ENCODE data around the gene DIAPH2. TPM values are rescaled to one million over a fixed set of nuclear protein-coding genes. Genes with fewer than 3 reads are reported as not detected.

Gene DIAPH2
- total and polyA plus RNA-seq, 12 donors: 1.8 to 13.6 (median 10.1) TPM

DNA sequence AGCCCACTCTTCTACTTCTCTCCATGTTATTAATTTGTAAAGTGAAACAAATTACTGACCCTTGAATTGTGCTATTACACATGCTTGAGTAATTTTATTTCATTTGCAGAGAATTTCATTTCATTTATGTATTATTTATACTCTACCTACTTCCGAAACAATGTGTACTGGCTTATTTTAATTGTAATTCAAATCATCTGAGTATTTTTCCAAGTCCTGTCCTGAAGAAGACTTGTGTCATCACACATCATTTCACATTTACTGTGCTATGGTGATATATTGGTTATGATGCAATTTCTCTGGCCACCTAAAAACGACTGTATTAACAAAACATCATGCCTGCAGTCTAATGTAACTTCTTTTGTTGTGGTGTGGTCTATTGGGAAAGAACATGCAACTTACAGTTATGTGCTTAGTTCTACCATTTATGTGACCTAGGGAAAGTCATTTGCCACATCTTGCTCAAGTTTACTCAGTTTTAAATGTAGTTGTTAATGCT lies 583.6 kb downstream of the DIAPH2 start:
- TF ChIP-seq, protein P1, sequence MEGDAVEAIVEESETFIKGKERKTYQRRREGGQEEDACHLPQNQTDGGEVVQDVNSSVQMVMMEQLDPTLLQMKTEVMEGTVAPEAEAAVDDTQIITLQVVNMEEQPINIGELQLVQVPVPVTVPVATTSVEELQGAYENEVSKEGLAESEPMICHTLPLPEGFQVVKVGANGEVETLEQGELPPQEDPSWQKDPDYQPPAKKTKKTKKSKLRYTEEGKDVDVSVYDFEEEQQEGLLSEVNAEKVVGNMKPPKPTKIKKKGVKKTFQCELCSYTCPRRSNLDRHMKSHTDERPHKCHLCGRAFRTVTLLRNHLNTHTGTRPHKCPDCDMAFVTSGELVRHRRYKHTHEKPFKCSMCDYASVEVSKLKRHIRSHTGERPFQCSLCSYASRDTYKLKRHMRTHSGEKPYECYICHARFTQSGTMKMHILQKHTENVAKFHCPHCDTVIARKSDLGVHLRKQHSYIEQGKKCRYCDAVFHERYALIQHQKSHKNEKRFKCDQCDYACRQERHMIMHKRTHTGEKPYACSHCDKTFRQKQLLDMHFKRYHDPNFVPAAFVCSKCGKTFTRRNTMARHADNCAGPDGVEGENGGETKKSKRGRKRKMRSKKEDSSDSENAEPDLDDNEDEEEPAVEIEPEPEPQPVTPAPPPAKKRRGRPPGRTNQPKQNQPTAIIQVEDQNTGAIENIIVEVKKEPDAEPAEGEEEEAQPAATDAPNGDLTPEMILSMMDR (IDR thresholded peaks at IDR 0.05): no peak
- WGBS, 2 donors: 70 to 72% methylated on average over 2 of the region's 2 CpGs
- DNase-seq (no peak), ATAC-seq (no peak)
- Histone ChIP-seq H3K27ac (no peak overlapping the region), H3K36me3 (no peaks in the 10 kb centered on the region), H3K9me3 (no peaks in the 10 kb centered on the region), H3K4me1 (no peaks in the 10 kb centered on the region), H3K4me3 (no peak overlapping the region), H3K27me3 (peaks cover 0 to 4% (median 0%) of the 10 kb centered on the region in 7 donors)
- intact Hi-C loops (cut with DNase I): no loop called here

DNA sequence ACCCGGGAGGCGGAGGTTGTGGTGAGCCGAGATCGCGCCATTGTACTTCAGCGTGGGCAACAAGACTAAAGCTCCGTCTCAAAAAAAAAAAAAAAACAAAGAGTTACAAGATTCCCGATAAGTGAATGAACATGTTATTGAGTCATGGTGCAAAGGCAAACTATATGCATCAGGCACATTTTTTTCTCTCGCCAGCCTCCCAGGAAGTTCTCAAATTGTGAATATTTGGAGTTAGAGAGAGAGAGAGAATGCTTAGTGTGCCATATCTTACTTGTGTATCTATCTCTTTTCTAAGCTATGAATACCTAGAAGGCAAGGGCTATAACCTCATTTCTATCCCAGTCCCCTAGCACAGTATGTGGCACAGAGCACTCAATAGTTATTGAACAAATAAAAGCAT lies 599.9 kb downstream of the DIAPH2 start:
- Histone ChIP-seq H3K4me1 (no peaks in the 10 kb centered on the region), H3K4me3 (no peak overlapping the region), H3K36me3 (no peaks in the 10 kb centered on the region), H3K27me3 (no peaks in the 10 kb centered on the region), H3K9me3 (no peaks in the 10 kb centered on the region), H3K27ac (no peak overlapping the region)
- intact Hi-C loops (cut with DNase I): no loop called here
- DNase-seq: no peak
- 98% methylated on average over 8 to 9 of the region's 9 CpGs for WGBS, 2 donors
- ATAC-seq: no peak
- TF ChIP-seq, protein P1 (IDR thresholded peaks at IDR 0.05): no peak

DNA sequence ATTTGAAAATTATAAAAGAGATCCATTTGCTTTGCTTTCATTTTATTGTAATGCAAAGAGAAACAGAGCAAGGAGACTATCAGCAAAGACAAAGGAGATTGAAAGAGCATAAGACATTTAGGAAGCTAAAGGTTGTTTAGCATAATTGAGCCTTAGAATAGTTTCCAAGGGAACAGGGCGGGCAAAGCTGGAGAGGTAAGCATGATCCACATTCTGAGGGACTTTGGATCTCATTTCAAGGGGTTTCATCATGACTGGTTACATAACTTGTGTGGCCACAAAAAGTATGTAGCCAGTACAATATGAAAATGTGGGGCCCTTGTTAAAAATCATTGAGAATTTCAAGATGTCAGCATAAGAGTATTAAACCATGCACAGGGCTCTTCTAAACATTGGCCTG lies 605.6 kb downstream of the DIAPH2 start:
- Histone ChIP-seq H3K27me3 (no peaks in the 10 kb centered on the region), H3K4me3 (no peak overlapping the region), H3K9me3 (no peaks in the 10 kb centered on the region), H3K36me3 (no peaks in the 10 kb centered on the region), H3K4me1 (no peaks in the 10 kb centered on the region), H3K27ac (no peak overlapping the region)
- no peak for ATAC-seq
- TF ChIP-seq, protein P1 (IDR thresholded peaks at IDR 0.05): no peak
- intact Hi-C loops (cut with DNase I): no loop called here
- no peak for DNase-seq
- 88 to 94% methylated on average over 1 of the region's 1 CpG for WGBS, 2 donors

DNA sequence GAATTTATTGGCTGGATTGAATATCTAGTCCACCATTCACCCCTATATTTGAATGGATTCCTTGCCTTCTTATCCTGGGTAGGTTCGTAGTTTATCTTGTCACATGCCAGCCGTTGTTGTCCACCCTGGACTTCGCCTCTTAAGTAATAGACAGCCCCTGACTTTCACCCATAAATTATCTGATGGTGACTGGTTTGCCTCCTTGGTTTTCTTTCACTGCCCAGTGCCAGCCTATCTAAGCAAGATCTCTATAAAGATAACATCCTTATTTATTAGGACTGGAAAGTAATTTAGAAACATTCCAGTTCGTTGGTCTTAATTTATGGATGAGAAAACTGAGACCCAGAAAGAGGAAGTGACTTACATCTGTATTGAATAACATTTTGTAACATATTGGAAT lies 609.4 kb downstream of the DIAPH2 start:
- TF ChIP-seq, protein P1 (IDR thresholded peaks at IDR 0.05): no peak
- intact Hi-C loops (cut with DNase I): no loop called here

More for the DNA sequence above, 609.4 kb downstream of the DIAPH2 start:
- no peak for DNase-seq
- 82 to 85% methylated on average over 4 of the region's 4 CpGs for WGBS, 2 donors
- Histone ChIP-seq H3K4me1 (no peaks in the 10 kb centered on the region), H3K27me3 (no peaks in the 10 kb centered on the region), H3K27ac (no peak overlapping the region), H3K4me3 (no peak overlapping the region), H3K9me3 (no peaks in the 10 kb centered on the region), H3K36me3 (no peaks in the 10 kb centered on the region)
- ATAC-seq: no peak

All from heart right ventricle (tissue), 16 donors.